Pancreas (tissue), 10 donors: ENCODE results near the gene CCK. TPM values are rescaled to one million over a fixed set of nuclear protein-coding genes. Genes with fewer than 3 reads are reported as not detected.

Source experiments
- ATAC-seq, 4 donors: fragments of 200-7000 bp; cut with Tn5 transposase; one replicate each; pipeline versions ENCODE4 v1.8.0 to v1.9.1; 2020; ENCODE audit warnings: mild to moderate bottlenecking in 4 of 4, moderate library complexity in 4 of 4
- DNase-seq, 6 donors: peaks; one replicate each; pipeline ENCODE4 v3.0.0-alpha.2; 2020
- FAIRE-seq: peaks from 2 replicates; lab custom pipeline; 2012; peaks lifted over from hg19 to GRCh38; lab: Jason Lieb, UNC
- H3K27ac ChIP-seq, 4 donors: fragments of 200-600 bp; sonication (generic); 1 replicate in 3 of 4; 2 replicates in 1 of 4; pipeline versions ENCODE4 v1.5.0 to v1.8.0; 2020
- H3K27me3 ChIP-seq, 4 donors: fragments of 200-600 bp; one replicate each; pipeline ENCODE4 v1.8.0; 2021
- H3K36me3 ChIP-seq, 3 donors: fragments of 200-600 bp; sonication (generic) in 1 of 3; one replicate each; pipeline versions ENCODE4 v1.5.0 to v1.8.0; 2020 to 2021
- H3K4me1 ChIP-seq, 3 donors: fragments of 200-600 bp; one replicate each; pipeline ENCODE4 v1.8.0; 2021
- H3K4me3 ChIP-seq, 4 donors: fragments of 200-600 bp; sonication (generic) in 2 of 4; one replicate each; pipeline versions ENCODE4 v1.5.0 to v1.8.0; 2020 to 2021
- H3K9me3 ChIP-seq, 4 donors: fragments of 200-600 bp; one replicate each; pipeline ENCODE4 v1.8.0; 2021
- CTCF ChIP-seq, 4 donors: fragments of 200-600 bp; sonication (generic) in 3 of 4; IDR thresholded peaks; one replicate each; pipeline versions ENCODE4 v1.5.0 to v1.8.0; 2021; ENCODE audit warnings: antibody characterized with exemption in 4 of 4
- WGBS, 2 donors: extraction: QIAGEN DNeasy Blood & Tissue Kit; methylation state at CpG; one replicate each; pipeline ENCODE4 v1.1.7; 2013; 5-methylcytosine and 5-hydroxymethylcytosine counted together
- intact Hi-C, 3 donors: fragments of 100-400 bp; cut with DNase I; formaldehyde crosslinking; loops; one replicate each; pipeline versions ENCODE4 v1.11.1 to v1.14.2; 2022
- polyA plus RNA-seq, 2 donors: library from polyadenylated mRNA; stranded (reverse); fragments of 200-250 nt; gene quantifications; one replicate each; pipeline ENCODE4 v1.2.3, GENCODE V29; 2013
- total RNA-seq, 6 donors: library from RNA; stranded (reverse); fragmentation: NEBNext Ultra II Directional in 4 of 6; extraction: Animal tissue kit (Norgen Biotek cat#: 25700) in 4 of 6; gene quantifications; one replicate each; pipeline versions ENCODE4 v1.2.1 to v1.2.4, GENCODE V29; 2021 to 2023
- donor health status: healthy with polysubstance abuse.
- donor health status: DM: no; HTN: no; CAD: no; lungs with moderate emphysema.
- donor health status: DM: no; HTN: no; CAD: no.
- donor health status: control.
- donor health status: control.
- donor health status: Bipolar disorder and iron deficiency.
- donor health status: DM: yes; HTN: yes; CAD: no.
- donor health status: DM: no; HTN: no; CAD: no.
- donor health status: DM: no; HTN: no; CAD: no.
- donor health status: DM: yes; HTN: yes; CAD: no.

CCK gene
- total and polyA plus RNA-seq, 8 donors: 0.22 to 0.38 (median 0.23) TPM; not detected in 5

DNA sequence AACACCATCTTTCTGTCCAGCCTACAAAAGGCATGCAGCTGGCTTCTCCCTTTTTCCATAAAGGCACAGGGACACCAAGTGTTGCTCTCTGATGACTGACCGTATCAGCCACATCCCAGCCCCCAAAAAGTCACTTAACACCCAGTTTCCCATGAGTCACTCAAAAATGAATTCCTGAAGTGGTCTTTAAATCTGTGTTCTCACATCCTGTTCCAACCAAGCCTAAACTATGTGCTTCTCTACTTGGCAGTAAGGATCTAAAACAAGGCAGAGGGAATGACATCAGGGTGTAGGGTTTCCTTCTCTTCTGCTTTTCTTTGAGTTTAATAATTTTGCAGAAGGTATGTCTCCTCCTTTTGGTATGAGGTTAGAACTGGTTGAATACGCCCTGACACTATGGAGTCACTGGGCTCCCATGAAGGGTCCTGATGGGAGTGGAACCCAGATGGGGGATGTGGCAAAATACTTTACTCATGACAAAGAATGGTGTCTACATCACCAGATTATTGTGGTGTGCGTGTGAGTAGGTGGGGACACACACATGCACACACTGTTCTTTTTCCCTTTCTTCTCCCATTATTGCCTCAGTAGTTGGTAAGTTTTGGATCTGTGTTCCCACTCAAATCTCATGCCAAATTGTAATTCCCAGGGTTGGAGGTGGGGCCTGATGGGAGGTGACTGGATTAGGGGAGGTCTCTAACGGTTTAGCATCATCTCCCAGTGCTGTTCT is 35.6 kb upstream of the CCK start:
- no peak for TF ChIP-seq CTCF (IDR thresholded peaks at IDR 0.05)
- Histone ChIP-seq H3K36me3 (no peaks in the 10 kb centered on the region), H3K27ac (no peak overlapping the region), H3K4me1 (no peaks in the 10 kb centered on the region), H3K27me3 (no peaks in the 10 kb centered on the region), H3K4me3 (no peak overlapping the region), H3K9me3 (no peaks in the 10 kb centered on the region)
- DNase-seq (no peak), ATAC-seq (no peak), FAIRE-seq (no peak)
- intact Hi-C loops: no loop called here
- WGBS, 2 donors: 38 to 40% methylated on average over 4 of the region's 4 CpGs

DNA sequence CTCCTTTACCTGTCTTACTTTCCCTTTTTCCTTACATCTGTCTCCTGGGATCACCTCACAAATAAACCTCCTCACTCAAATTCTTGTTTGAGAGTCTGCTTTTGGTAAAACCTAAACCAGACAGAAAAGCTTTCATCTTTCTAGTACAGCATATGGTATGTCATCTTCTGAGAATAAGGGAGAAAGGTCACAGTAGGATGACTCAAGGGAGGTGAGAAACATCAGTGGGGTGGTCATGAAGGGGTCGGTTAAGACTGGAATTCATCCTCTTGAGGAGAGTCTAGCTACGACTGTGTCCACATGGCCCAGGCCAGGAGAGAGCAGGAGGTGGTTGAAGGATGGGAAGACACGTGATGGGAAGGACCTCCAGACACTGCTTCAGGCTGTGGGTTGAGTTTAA is 34.8 kb upstream of the CCK start:
- TF ChIP-seq CTCF (IDR thresholded peaks at IDR 0.05): no peak
- no peak for ATAC-seq
- H3K27me3 ChIP-seq: no peaks in the 10 kb centered on the region
- no peak overlapping the region for H3K4me3 ChIP-seq
- no peaks in the 10 kb centered on the region for H3K36me3 ChIP-seq
- no peaks in the 10 kb centered on the region for H3K4me1 ChIP-seq
- FAIRE-seq: no peak
- DNase-seq: no peak
- H3K9me3 ChIP-seq: no peaks in the 10 kb centered on the region
- no peak overlapping the region for H3K27ac ChIP-seq
- 36 to 51% methylated on average over 3 of the region's 3 CpGs for WGBS, 2 donors
- intact Hi-C loops: no loop called here

- TF ChIP-seq CTCF (IDR thresholded peaks at IDR 0.05): no peak
- Histone ChIP-seq H3K9me3 (no peaks in the 10 kb centered on the region), H3K27ac (no peak overlapping the region), H3K27me3 (no peaks in the 10 kb centered on the region), H3K4me1 (no peaks in the 10 kb centered on the region), H3K36me3 (no peaks in the 10 kb centered on the region), H3K4me3 (no peak overlapping the region)
- intact Hi-C loops: no loop called here
- WGBS, 2 donors: 9 to 11% methylated on average over 3 of the region's 3 CpGs
- ATAC-seq (peak in 3 of 4 donors; percentile 27 to 70 (median 58)), FAIRE-seq (no peak), DNase-seq (peak in 2 of 6 donors; percentile 23 to 25)
Measured at GRCh38 chr3:42300013-42300412, 34.0 kb upstream of the CCK start.

GRCh38 chr3:42298259-42298658 is 32.3 kb upstream of the CCK start:
- no peaks in the 10 kb centered on the region for H3K4me1 ChIP-seq
- intact Hi-C loops: no loop called here
- no peak overlapping the region for H3K4me3 ChIP-seq
- no peaks in the 10 kb centered on the region for H3K27me3 ChIP-seq
- H3K9me3 ChIP-seq: no peaks in the 10 kb centered on the region
- no peaks in the 10 kb centered on the region for H3K36me3 ChIP-seq
- no peak for TF ChIP-seq CTCF (IDR thresholded peaks at IDR 0.05)
- WGBS, 2 donors: 53 to 60% methylated on average over 2 of the region's 2 CpGs
- FAIRE-seq: no peak
- no peak overlapping the region for H3K27ac ChIP-seq
- no peak for ATAC-seq
- DNase-seq: no peak

- FAIRE-seq (no peak), ATAC-seq (no peak), DNase-seq (no peak)
- no peaks in the 10 kb centered on the region for H3K4me1 ChIP-seq
- H3K36me3 ChIP-seq: no peaks in the 10 kb centered on the region
- no peak overlapping the region for H3K4me3 ChIP-seq
- no peak for TF ChIP-seq CTCF (IDR thresholded peaks at IDR 0.05)
- WGBS, 2 donors: 54 to 66% methylated on average over 1 of the region's 1 CpG
- no peak overlapping the region for H3K27ac ChIP-seq
- intact Hi-C loops: no loop called here
- no peaks in the 10 kb centered on the region for H3K27me3 ChIP-seq
- H3K9me3 ChIP-seq: no peaks in the 10 kb centered on the region
Measured at GRCh38 chr3:42292009-42292408, 26.0 kb upstream of the CCK start.
